Right kidney (tissue), 1 donor: Measurements from ENCODE around the gene ASAH2B.

Source experiments
- DNase-seq: peaks from one replicate; pipeline ENCODE4 v3.0.0-alpha.2; 2016

The ASAH2B gene

GRCh38 chr10:50794490-50794889 is 54.8 kb downstream of the ASAH2B start:
- no peak for DNase-seq

GRCh38 chr10:50796693-50797092 is 57.0 kb downstream of the ASAH2B start:
- no peak for DNase-seq

- DNase-seq = no peak
Measured at GRCh38 chr10:50798297-50798696, 58.6 kb downstream of the ASAH2B start.

- DNase-seq = no peak
Measured at GRCh38 chr10:50799595-50799994, 59.9 kb downstream of the ASAH2B start.

- DNase-seq = no peak
Measured at GRCh38 chr10:50805981-50806622, 66.4 kb downstream of the ASAH2B start.

GRCh38 chr10:50807851-50808776 is 68.4 kb downstream of the ASAH2B start:
- no peak for DNase-seq
